Peyer's patch (tissue), 4 donors: Measurements from ENCODE around the gene C1orf35.

Source experiments
- POLR2A ChIP-seq, 2 donors: fragments of 450-650 bp; IDR thresholded peaks; one replicate each; pipeline ENCODE4 v1.5.1; 2017; ENCODE audit warnings: antibody characterized with exemption in 2 of 2, mild to moderate bottlenecking in 2 of 2, moderate library complexity in 2 of 2
- TF ChIP-seq, protein P1 (sequence below), 6 experiments: fragments of 450-650 bp in 4 of 6; fragments of 200-600 bp in 2 of 6; sonication (generic) in 1 of 6; IDR thresholded peaks; one replicate each; pipeline ENCODE4 v1.5.1; 2017 to 2019; ENCODE audit warnings: antibody characterized with exemption in 6 of 6, mild to moderate bottlenecking in 3 of 6, moderate library complexity in 1 of 6

DNA sequence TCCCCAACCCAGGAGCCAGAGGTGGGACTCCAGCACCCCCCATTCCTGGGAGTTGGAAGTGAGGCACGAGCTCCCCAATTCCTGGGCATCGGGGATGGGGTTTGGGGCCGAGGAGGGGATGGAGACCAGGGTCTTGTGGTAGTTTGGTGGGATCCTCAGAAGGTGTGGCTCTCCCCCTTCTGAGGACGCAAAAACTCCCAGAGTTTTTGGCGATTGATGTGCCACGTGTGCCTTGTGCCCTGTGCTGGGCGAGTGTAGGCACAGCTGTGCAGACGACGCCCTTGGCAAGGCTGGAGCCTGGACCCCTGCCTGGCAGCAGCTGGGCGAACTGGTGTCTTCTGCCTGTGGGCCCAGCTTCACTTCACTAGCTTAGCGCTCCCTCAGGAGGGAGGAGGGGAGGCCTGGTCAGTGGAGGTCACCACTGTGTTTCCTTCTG lies 39.6 kb upstream of the C1orf35 start:
- TF ChIP-seq, protein P1, sequence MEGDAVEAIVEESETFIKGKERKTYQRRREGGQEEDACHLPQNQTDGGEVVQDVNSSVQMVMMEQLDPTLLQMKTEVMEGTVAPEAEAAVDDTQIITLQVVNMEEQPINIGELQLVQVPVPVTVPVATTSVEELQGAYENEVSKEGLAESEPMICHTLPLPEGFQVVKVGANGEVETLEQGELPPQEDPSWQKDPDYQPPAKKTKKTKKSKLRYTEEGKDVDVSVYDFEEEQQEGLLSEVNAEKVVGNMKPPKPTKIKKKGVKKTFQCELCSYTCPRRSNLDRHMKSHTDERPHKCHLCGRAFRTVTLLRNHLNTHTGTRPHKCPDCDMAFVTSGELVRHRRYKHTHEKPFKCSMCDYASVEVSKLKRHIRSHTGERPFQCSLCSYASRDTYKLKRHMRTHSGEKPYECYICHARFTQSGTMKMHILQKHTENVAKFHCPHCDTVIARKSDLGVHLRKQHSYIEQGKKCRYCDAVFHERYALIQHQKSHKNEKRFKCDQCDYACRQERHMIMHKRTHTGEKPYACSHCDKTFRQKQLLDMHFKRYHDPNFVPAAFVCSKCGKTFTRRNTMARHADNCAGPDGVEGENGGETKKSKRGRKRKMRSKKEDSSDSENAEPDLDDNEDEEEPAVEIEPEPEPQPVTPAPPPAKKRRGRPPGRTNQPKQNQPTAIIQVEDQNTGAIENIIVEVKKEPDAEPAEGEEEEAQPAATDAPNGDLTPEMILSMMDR (IDR thresholded peaks at IDR 0.05) = no peak
- no peak for TF ChIP-seq POLR2A (IDR thresholded peaks at IDR 0.05)
